HG03196 (cell line): ENCODE results near the gene DIRAS2.

Experiments
- ATAC-seq: cut with Tn5 transposase; IDR thresholded peaks from one replicate; pipeline ENCODE4 v1.9.1; 2021; ENCODE audit not compliant: unreplicated experiment

Gene DIRAS2

GRCh38 chr9:90613502-90613901, 29.1 kb downstream of the DIRAS2 start:
- ATAC-seq = no peak

GRCh38 chr9:90612957-90613356, 29.7 kb downstream of the DIRAS2 start:
- no peak for ATAC-seq

GRCh38 chr9:90611568-90611967, 31.1 kb downstream of the DIRAS2 start:
- ATAC-seq = no peak

GRCh38 chr9:90611121-90611520, 31.5 kb downstream of the DIRAS2 start:
- ATAC-seq = no peak

GRCh38 chr9:90607701-90608516, 34.7 kb downstream of the DIRAS2 start:
- ATAC-seq = no peak

GRCh38 chr9:90600029-90600428, 42.6 kb downstream of the DIRAS2 start:
- ATAC-seq = no peak

- no peak for ATAC-seq
Observed at GRCh38 chr9:90598191-90598590, 44.4 kb downstream of the DIRAS2 start.

- no peak for ATAC-seq
Observed at GRCh38 chr9:90593646-90594045, 49.0 kb downstream of the DIRAS2 start.

GRCh38 chr9:90580576-90580975, 62.0 kb downstream of the DIRAS2 start:
- ATAC-seq = no peak

- no peak for ATAC-seq
Observed at GRCh38 chr9:90579181-90579580, 63.4 kb downstream of the DIRAS2 start.

GRCh38 chr9:90578126-90578815, 64.4 kb downstream of the DIRAS2 start:
- no peak for ATAC-seq

- no peak for ATAC-seq
Observed at GRCh38 chr9:90569511-90569910, 73.1 kb downstream of the DIRAS2 start.

GRCh38 chr9:90568667-90569066, 74.0 kb downstream of the DIRAS2 start:
- ATAC-seq = no peak

GRCh38 chr9:90562229-90562628, 80.4 kb downstream of the DIRAS2 start:
- ATAC-seq = no peak
